Peyer's patch (tissue), 4 donors: Measurements from ENCODE around the gene CALHM3. TPM values are rescaled to one million over a fixed set of nuclear protein-coding genes. Genes with fewer than 3 reads are reported as not detected.

ENCODE experiments used
- DNase-seq, 3 donors: peaks; one replicate each; pipeline ENCODE4 v3.0.0-alpha.2; 2017 to 2019
- H3K27ac ChIP-seq, 4 donors: fragments of 200-600 bp; sonication (generic); one replicate each; pipeline ENCODE4 v1.5.1; 2016 to 2019
- H3K27me3 ChIP-seq, 2 donors: fragments of 200-600 bp; sonication (generic); one replicate each; pipeline ENCODE4 v1.5.1; 2019
- H3K36me3 ChIP-seq, 3 donors: fragments of 200-600 bp; sonication (generic); one replicate each; pipeline ENCODE4 v1.5.1; 2016 to 2019
- H3K4me1 ChIP-seq, 4 donors: fragments of 200-600 bp; sonication (generic); one replicate each; pipeline ENCODE4 v1.5.1; 2016 to 2019
- H3K4me3 ChIP-seq, 4 donors: fragments of 200-600 bp; sonication (generic); 1 replicate in 3 of 4; 2 replicates in 1 of 4; pipeline ENCODE4 v1.5.1; 2016 to 2019; ENCODE audit warnings: mild to moderate bottlenecking in 1 of 4
- H3K9me3 ChIP-seq, 4 donors: fragments of 200-600 bp; sonication (generic); one replicate each; pipeline ENCODE4 v1.5.1; 2016 to 2019; ENCODE audit warnings: mild to moderate bottlenecking in 1 of 4
- POLR2A ChIP-seq, 2 donors: fragments of 450-650 bp; IDR thresholded peaks; one replicate each; pipeline ENCODE4 v1.5.1; 2017; ENCODE audit warnings: antibody characterized with exemption in 2 of 2, mild to moderate bottlenecking in 2 of 2, moderate library complexity in 2 of 2
- total RNA-seq, 4 donors: library from RNA; depleted of rRNA; stranded (reverse); fragments of >200 nt; gene quantifications; one replicate each; pipeline ENCODE4 v1.1.0, GENCODE V29; 2016
- TF ChIP-seq, protein P1 (sequence below), 6 experiments: fragments of 450-650 bp in 4 of 6; fragments of 200-600 bp in 2 of 6; sonication (generic) in 1 of 6; IDR thresholded peaks; one replicate each; pipeline ENCODE4 v1.5.1; 2017 to 2019; ENCODE audit warnings: antibody characterized with exemption in 6 of 6, mild to moderate bottlenecking in 3 of 6, moderate library complexity in 1 of 6

The CALHM3 gene
- total RNA-seq, 4 donors from 2014 or later, result not detected

DNA sequence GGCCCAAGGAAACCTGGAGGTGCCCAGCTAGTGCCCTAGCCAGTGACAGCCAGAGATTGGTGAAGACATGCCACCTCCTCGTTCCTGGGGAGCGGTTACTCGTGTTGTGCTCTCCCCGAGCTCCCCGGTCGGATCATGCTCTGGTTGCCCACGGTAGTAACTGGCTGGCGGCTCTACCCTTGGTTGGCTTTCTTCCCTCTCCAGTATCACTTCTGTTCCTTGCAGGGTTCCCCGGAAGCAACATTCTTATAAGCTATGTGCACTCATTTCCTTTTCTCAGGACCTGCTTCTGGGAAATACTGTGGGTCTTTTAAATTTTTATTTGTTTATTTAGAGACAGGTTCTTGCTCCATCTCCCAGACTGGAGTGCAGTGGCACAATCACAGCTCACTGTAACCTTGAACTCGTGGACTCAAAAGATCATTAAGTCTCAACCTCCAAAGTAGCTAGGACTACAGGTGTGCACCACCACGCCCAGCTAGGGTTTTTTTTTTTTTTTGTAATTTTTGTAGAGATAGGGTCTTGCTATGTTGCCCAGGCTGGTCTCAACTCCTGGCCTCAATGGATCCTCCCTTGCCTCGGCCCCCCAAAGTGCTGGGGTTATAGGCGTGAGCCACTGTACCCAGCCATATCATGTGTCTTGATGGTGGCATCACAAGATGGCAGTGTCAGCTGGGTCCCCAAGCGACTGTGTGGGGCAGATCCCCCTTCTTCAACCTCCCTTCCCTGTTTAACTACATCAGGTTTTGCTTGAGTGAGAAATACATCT is 13.4 kb downstream of the CALHM3 start:
- no peak overlapping the region for H3K4me3 ChIP-seq
- H3K36me3 ChIP-seq, result no peaks in the 10 kb centered on the region
- no peak for TF ChIP-seq POLR2A (IDR thresholded peaks at IDR 0.05)
- TF ChIP-seq, protein P1, sequence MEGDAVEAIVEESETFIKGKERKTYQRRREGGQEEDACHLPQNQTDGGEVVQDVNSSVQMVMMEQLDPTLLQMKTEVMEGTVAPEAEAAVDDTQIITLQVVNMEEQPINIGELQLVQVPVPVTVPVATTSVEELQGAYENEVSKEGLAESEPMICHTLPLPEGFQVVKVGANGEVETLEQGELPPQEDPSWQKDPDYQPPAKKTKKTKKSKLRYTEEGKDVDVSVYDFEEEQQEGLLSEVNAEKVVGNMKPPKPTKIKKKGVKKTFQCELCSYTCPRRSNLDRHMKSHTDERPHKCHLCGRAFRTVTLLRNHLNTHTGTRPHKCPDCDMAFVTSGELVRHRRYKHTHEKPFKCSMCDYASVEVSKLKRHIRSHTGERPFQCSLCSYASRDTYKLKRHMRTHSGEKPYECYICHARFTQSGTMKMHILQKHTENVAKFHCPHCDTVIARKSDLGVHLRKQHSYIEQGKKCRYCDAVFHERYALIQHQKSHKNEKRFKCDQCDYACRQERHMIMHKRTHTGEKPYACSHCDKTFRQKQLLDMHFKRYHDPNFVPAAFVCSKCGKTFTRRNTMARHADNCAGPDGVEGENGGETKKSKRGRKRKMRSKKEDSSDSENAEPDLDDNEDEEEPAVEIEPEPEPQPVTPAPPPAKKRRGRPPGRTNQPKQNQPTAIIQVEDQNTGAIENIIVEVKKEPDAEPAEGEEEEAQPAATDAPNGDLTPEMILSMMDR (IDR thresholded peaks at IDR 0.05), result no peak
- no peak for DNase-seq
- H3K4me1 ChIP-seq, result peaks cover 0 to 3% (median 2%) of the 10 kb centered on the region in 4 donors
- no peaks in the 10 kb centered on the region for H3K9me3 ChIP-seq
- H3K27ac ChIP-seq, result no peak overlapping the region
- no peaks in the 10 kb centered on the region for H3K27me3 ChIP-seq

DNA sequence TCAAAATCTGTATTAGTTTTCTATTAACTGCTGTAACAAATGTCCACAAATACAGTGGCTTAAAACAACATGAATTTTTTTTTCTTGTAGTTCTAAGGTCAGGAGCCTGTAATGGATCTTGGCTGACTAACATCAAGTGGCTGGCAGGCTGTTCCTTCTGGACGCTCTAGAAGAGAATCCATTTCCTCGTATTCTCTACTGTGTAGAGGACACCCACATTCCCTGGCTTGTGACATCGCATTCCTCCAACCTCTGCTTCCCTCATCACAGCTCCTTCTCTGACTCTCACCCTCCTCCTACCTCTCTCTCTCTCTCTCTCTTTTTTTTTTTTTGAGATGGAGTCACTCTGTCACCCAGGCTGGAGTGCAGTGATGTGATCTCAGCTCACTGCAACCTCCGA is 15.5 kb downstream of the CALHM3 start:
- Histone ChIP-seq H3K27me3 (no peaks in the 10 kb centered on the region), H3K4me3 (no peak overlapping the region), H3K36me3 (no peaks in the 10 kb centered on the region), H3K9me3 (no peaks in the 10 kb centered on the region), H3K27ac (no peak overlapping the region), H3K4me1 (no peaks in the 10 kb centered on the region)
- TF ChIP-seq, protein P1 (IDR thresholded peaks at IDR 0.05), result no peak
- TF ChIP-seq POLR2A (IDR thresholded peaks at IDR 0.05), result no peak
- no peak for DNase-seq

DNA sequence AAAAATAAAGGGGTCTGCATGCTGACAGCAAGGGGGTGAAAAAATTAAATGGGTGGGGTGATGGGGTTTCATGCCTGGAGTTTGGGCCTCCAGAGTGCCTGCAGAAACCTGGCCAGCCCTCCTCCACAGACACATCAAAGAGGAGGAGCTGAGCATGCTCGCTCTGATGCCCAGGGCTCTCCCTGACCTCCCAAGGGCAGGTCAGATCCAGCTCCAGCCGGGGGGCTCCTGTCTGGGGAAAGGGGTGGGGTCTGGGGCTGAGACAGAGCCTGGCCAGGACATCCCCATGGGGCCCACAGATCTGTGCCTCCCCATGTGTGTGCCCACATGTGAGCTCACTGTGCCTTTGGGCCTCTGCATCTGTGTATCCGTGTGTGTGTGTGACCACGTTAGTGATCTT is 19.4 kb downstream of the CALHM3 start:
- Histone ChIP-seq H3K36me3 (no peaks in the 10 kb centered on the region), H3K9me3 (no peaks in the 10 kb centered on the region), H3K27ac (no peak overlapping the region), H3K27me3 (no peaks in the 10 kb centered on the region), H3K4me1 (no peaks in the 10 kb centered on the region), H3K4me3 (no peak overlapping the region)
- DNase-seq, result no peak
- no peak for TF ChIP-seq POLR2A (IDR thresholded peaks at IDR 0.05)
- TF ChIP-seq, protein P1 (IDR thresholded peaks at IDR 0.05), result no peak

DNA sequence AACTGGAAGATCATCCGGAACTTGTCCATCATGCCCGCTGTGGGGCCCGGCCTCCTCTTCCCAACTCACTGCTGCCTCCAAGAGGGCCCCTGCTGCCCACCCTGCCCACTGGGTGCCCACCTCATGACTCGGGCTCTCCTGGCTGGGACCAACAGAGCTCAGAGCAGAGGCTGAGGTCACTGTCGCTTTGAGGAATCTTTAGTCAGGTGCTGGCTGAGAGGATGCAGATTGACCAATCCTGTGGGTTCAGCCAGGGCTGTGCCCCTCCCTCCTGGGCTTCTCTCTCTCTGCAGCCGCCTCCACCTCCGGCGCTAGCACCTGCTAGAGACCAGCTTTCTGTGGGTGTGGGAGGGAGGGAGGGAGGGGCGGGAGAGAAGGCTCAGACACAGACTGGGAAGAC is 20.3 kb downstream of the CALHM3 start, which contains the start of gene CALHM1:
Gene CALHM1, minus strand, starts transcription at position 181 of the 400 bp plus-strand sequence. Its CDS starts 149 bp downstream, at position 32.
- Histone ChIP-seq H3K4me3 (no peak within 1 kb of the TSS), H3K4me1 (no peaks in the 10 kb centered on the region), H3K27me3 (no peaks in the 10 kb centered on the region), H3K9me3 (no peaks in the 10 kb centered on the region), H3K27ac (peak within 1 kb of the TSS in 1 of 4 donors; percentile 46), H3K36me3 (no peaks in the 10 kb centered on the region)
- no peak for TF ChIP-seq POLR2A (IDR thresholded peaks at IDR 0.05)
- TF ChIP-seq, protein P1 (IDR thresholded peaks at IDR 0.05), result no peak
- peak in 2 of 3 donors; percentile 51 to 64 for DNase-seq

DNA sequence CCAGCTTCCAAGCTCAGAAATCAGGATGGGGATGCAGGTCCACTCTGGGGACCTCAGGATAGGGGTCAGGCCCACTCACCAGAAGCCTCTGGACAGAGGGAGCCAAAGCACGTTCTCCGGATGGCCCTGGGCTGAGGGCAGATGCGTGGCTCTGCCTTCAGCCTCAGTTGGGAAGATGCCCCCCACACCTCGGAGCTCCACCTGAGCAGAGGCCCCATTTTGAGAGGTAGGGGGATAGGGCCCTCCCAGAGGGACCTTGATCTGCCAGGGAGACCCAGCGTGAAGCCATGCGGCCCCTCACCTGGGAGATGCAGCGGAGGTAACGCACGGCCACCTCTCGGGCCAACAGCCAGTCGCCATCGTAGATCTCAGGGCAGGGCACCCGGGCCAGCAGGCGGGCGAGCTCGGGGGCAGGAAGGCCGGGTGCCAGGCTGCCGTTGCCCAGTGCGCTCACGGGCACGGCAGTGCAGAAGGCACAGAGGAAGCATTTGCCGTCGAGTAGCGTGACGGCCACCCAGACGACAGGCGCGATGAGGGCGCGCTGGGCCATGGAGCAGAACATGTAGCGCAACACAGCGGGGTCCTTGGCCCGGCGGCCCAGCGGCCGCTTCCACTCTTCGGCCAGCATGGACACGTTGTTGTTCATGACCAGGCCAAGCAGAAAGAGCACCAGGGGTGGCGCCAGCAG is 21.0 kb downstream of the CALHM3 start:
- DNase-seq, result no peak
- Histone ChIP-seq H3K27ac (peak overlapping the region in 1 of 4 donors; percentile 18), H3K4me3 (no peak overlapping the region), H3K36me3 (no peaks in the 10 kb centered on the region), H3K27me3 (no peaks in the 10 kb centered on the region), H3K4me1 (peaks cover 0 to under 1% (median 0%) of the 10 kb centered on the region in 4 donors), H3K9me3 (no peaks in the 10 kb centered on the region)
- TF ChIP-seq, protein P1 (IDR thresholded peaks at IDR 0.05), result no peak
- no peak for TF ChIP-seq POLR2A (IDR thresholded peaks at IDR 0.05)
